Adrenal gland (tissue), 5 donors: ENCODE data around the gene TMEM125.

Experiments
- POLR2A ChIP-seq, 2 donors: fragments of 450-650 bp; IDR thresholded peaks; one replicate each; pipeline ENCODE4 v1.6.1; 2017; ENCODE audit warnings: antibody characterized with exemption in 2 of 2, mild to moderate bottlenecking in 2 of 2, moderate library complexity in 1 of 2
- TF ChIP-seq, protein P1 (sequence below), 6 experiments: fragments of 450-650 bp in 4 of 6; fragments of 200-600 bp in 2 of 6; sonication (generic) in 1 of 6; IDR thresholded peaks; 1 replicate in 5 of 6; 2 replicates in 1 of 6; pipeline versions ENCODE4 v1.5.1 to v1.8.0; 2016 to 2021; ENCODE audit warnings: antibody characterized with exemption in 6 of 6, mild to moderate bottlenecking in 2 of 6, moderate library complexity in 1 of 6
- donor health status: DM: no; HTN: no; CAD: no.

DNA sequence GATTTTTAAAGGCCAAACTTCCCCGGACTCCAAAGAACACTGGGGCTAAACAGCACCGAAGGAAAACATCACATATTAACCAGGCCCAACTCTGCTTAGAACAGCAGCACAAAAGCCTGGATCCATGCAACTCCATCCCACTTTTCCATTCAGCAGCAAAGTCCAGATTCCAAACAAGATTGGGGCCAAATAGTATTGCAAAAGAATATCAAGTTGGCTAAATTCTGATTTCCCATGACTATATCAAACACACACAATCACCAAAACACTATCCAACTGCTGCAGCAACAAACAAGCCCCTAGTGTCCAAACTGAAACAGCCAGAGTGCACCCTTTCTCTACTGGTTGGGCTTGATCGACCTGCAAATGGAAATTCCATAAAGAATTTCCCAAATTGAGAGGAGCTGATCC is 19.4 kb upstream of the TMEM125 start:
- no peak for TF ChIP-seq POLR2A (IDR thresholded peaks at IDR 0.05)
- TF ChIP-seq, protein P1, sequence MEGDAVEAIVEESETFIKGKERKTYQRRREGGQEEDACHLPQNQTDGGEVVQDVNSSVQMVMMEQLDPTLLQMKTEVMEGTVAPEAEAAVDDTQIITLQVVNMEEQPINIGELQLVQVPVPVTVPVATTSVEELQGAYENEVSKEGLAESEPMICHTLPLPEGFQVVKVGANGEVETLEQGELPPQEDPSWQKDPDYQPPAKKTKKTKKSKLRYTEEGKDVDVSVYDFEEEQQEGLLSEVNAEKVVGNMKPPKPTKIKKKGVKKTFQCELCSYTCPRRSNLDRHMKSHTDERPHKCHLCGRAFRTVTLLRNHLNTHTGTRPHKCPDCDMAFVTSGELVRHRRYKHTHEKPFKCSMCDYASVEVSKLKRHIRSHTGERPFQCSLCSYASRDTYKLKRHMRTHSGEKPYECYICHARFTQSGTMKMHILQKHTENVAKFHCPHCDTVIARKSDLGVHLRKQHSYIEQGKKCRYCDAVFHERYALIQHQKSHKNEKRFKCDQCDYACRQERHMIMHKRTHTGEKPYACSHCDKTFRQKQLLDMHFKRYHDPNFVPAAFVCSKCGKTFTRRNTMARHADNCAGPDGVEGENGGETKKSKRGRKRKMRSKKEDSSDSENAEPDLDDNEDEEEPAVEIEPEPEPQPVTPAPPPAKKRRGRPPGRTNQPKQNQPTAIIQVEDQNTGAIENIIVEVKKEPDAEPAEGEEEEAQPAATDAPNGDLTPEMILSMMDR (IDR thresholded peaks at IDR 0.05), result no peak
